Neuron (in vitro differentiated cells): ENCODE data around the gene SLC9C1.

ENCODE experiments used
- H2AFZ ChIP-seq: one replicate; pipeline ENCODE4 v1.6.1; 2013; ENCODE audit warnings: low read depth, mild to moderate bottlenecking, inconsistent platforms, low read length, moderate library complexity
- H3K27me3 ChIP-seq: one replicate; pipeline ENCODE4 v1.6.1; 2013; ENCODE audit warnings: low read length; ENCODE audit not compliant: insufficient read depth
- H3K36me3 ChIP-seq: one replicate; pipeline ENCODE4 v1.6.1; 2013; ENCODE audit warnings: low read length; ENCODE audit not compliant: insufficient read depth
- H3K4me1 ChIP-seq: one replicate; pipeline ENCODE4 v1.6.1; 2013; ENCODE audit warnings: low read length; ENCODE audit not compliant: insufficient read depth
- H3K4me3 ChIP-seq: 2 replicates; pipeline ENCODE4 v1.5.1; 2013; ENCODE audit warnings: mild to moderate bottlenecking, low read length, moderate library complexity
- H3K9me3 ChIP-seq: one replicate; pipeline ENCODE4 v1.6.1; 2013; ENCODE audit warnings: low read length

The SLC9C1 gene

GRCh38 chr3:112321867-112322652 lies 28.0 kb upstream of the SLC9C1 start:
- Histone ChIP-seq H3K4me3 (no peak overlapping the region), H3K9me3 (no peaks in the 10 kb centered on the region), H3K36me3 (no peaks in the 10 kb centered on the region), H2AFZ (peak overlapping the region; percentile 29), H3K4me1 (peaks cover 11% of the 10 kb centered on the region), H3K27me3 (no peaks in the 10 kb centered on the region)

GRCh38 chr3:112320691-112321090 lies 26.7 kb upstream of the SLC9C1 start:
- no peak overlapping the region for H3K4me3 ChIP-seq
- no peaks in the 10 kb centered on the region for H3K36me3 ChIP-seq
- H2AFZ ChIP-seq = no peak overlapping the region
- H3K27me3 ChIP-seq = no peaks in the 10 kb centered on the region
- H3K4me1 ChIP-seq = peaks cover 11% of the 10 kb centered on the region
- H3K9me3 ChIP-seq = no peaks in the 10 kb centered on the region

DNA sequence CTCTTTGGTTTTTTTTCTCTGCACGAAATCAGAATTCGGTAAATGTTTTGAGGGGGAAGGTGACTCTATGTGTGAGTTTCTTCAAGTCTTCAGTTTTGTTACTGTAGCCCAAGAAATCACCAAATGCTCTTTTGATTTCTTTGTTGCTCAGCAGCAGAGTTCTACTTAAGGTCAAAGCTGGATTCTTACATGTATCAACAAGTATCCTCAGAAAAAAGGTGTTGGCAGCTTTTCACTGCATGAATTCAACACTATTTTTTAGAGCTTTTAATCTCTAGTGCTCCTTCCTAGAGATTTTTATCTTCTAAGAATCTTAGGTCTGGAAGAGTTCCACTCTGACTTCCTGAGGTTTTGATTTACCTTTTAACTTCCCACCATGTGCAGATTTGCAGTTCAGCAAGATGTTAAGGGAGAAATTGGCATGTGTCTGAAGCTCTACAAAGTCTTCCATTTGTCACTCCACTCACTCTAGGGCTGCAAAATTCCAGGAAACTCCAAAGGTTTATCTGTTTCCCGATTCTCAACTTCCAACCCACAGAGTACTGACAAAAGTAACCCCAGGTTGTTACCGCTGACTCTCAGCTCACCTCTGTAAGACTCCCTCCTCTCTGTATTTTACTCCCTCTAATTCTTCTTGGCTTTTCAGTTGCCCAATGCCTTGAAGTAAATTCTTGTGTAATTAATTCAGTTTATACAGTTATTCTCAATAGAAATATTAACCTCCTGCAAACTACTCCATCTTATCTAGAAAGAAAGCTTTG lies 25.7 kb upstream of the SLC9C1 start:
- H3K27me3 ChIP-seq = no peaks in the 10 kb centered on the region
- peaks cover 11% of the 10 kb centered on the region for H3K4me1 ChIP-seq
- no peaks in the 10 kb centered on the region for H3K36me3 ChIP-seq
- no peaks in the 10 kb centered on the region for H3K9me3 ChIP-seq
- no peak overlapping the region for H3K4me3 ChIP-seq
- no peak overlapping the region for H2AFZ ChIP-seq

GRCh38 chr3:112315791-112316190 lies 21.8 kb upstream of the SLC9C1 start:
- H3K9me3 ChIP-seq = peaks cover 1% of the 10 kb centered on the region
- H3K4me3 ChIP-seq = no peak overlapping the region
- no peaks in the 10 kb centered on the region for H3K36me3 ChIP-seq
- no peak overlapping the region for H2AFZ ChIP-seq
- no peaks in the 10 kb centered on the region for H3K27me3 ChIP-seq
- H3K4me1 ChIP-seq = no peaks in the 10 kb centered on the region

DNA sequence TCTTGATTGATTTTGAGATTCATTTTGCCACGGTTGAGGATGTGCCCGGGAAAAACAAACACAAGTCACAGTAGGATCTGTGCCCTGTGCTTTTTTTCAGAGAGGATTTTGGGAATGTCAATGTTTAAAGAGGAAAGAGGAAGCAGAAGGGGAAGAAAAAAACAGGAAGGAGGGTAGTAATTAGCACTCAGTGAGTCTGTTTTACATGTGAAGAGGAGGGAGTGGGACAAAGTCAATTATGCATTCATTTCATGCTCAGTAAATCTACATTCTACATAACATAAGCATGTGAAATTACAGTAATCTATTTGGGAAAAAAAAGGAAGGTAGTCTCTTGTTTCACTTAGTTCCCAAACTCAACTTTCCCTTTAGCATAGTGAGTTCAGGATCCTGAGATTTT lies 20.6 kb upstream of the SLC9C1 start:
- no peaks in the 10 kb centered on the region for H3K27me3 ChIP-seq
- H3K36me3 ChIP-seq = no peaks in the 10 kb centered on the region
- no peak overlapping the region for H2AFZ ChIP-seq
- H3K4me1 ChIP-seq = no peaks in the 10 kb centered on the region
- no peak overlapping the region for H3K4me3 ChIP-seq
- H3K9me3 ChIP-seq = peaks cover 1% of the 10 kb centered on the region

DNA sequence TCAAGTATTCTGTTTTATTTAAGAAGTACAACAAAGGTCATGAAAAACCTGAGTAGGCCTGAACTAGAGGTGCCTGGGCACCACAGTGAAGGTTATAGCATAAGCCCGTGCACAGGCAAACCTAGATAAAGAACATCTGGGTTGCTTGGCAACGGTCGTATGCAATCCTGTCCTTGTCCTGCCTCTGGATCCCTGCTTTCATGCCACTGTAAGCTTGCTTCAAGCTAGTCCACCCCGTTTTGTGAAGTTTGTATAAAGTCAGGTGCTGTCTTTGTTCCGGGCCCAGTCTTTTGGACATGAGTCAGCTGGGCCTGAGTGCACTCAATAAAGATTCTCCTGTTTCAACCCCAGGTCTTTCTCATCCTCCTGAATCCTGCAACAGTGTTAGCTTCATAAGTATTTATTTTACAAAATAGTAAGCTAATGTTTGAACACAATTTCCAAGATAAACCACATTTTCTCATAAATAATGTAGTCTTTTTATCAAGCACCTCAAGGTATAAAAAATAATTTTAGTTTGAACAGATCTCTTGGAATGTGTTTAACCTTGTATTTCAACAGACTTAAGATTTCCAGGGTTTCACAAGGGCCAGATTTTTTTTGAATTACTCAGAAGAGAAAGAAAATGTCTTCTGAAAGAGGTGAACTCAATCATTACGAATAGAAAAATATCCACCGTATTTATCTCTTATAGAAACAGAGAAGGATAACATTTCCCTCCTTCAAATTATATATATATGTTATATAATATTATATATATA lies 14.3 kb upstream of the SLC9C1 start:
- peak overlapping the region; percentile 15 for H2AFZ ChIP-seq

GRCh38 chr3:112307557-112307956 lies 13.5 kb upstream of the SLC9C1 start:
- Histone ChIP-seq H3K4me3 (no peak overlapping the region), H3K27me3 (no peaks in the 10 kb centered on the region), H3K36me3 (no peaks in the 10 kb centered on the region), H3K9me3 (peaks cover under 1% of the 10 kb centered on the region), H3K4me1 (peaks cover 12% of the 10 kb centered on the region), H2AFZ (no peak overlapping the region)

More for the DNA sequence above, 14.3 kb upstream of the SLC9C1 start:
- Histone ChIP-seq H3K4me3 (no peak overlapping the region), H3K4me1 (peaks cover 9% of the 10 kb centered on the region), H3K36me3 (no peaks in the 10 kb centered on the region), H3K27me3 (no peaks in the 10 kb centered on the region), H3K9me3 (peaks cover 1% of the 10 kb centered on the region)

DNA sequence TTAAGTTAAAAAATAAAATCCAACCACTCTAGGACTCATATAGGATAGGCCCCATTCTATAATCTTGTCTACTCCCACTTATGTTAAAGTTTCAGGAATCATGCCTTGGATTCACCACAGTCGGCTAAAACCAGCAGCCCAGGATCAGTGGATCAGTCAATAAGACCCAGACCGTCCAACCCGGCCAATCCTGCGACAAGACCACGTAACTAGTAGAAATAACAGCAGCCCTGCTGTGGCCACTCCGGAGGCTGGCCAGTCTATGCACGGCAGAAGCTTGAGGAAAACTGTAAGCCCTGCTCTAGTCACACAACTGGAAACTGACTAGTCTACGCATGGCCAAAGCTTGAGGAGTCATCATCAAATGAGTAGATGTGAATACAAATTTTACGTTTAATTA lies 12.8 kb upstream of the SLC9C1 start:
- H3K4me1 ChIP-seq = peaks cover 13% of the 10 kb centered on the region
- H3K9me3 ChIP-seq = peaks cover 2% of the 10 kb centered on the region
- H3K4me3 ChIP-seq = no peak overlapping the region
- no peaks in the 10 kb centered on the region for H3K36me3 ChIP-seq
- no peaks in the 10 kb centered on the region for H3K27me3 ChIP-seq
- H2AFZ ChIP-seq = no peak overlapping the region

- Histone ChIP-seq H3K9me3 (peaks cover 2% of the 10 kb centered on the region), H3K36me3 (no peaks in the 10 kb centered on the region), H3K4me3 (peak overlapping the region; percentile 57), H3K4me1 (peaks cover 13% of the 10 kb centered on the region), H2AFZ (peak overlapping the region; percentile 97), H3K27me3 (no peaks in the 10 kb centered on the region)
Observed at GRCh38 chr3:112304611-112305010, 10.6 kb upstream of the SLC9C1 start.

DNA sequence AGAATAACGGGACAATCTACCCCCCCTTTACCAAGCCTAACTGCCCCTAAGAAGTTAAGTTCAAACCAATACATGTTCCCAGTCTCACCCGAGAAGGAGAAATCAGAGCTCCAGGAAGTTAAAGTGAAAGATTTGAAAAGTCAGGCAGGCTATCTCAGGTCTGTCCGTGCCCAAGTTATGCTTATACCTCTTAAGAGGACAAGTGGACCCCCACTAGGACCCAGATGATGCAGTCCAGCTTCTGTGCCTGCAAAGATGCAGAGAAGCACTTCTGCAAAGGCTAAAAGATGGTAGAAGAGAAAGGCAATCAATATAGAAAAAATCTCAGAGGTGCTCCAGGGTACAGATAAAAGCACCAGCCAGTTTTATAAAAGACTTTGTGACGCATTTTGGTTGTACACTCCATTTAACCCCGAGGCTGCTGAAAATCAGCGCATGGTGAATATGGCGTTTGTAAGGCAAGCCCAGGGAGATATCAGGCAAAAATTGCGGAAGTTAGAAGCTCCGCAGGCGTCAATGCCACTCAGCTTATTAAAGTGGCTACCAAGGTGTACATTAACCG lies 9.8 kb upstream of the SLC9C1 start:
- Histone ChIP-seq H3K36me3 (no peaks in the 10 kb centered on the region), H3K9me3 (peaks cover 2% of the 10 kb centered on the region), H2AFZ (peak overlapping the region; percentile 97), H3K4me1 (peaks cover 13% of the 10 kb centered on the region), H3K4me3 (peak overlapping the region; percentile 57), H3K27me3 (no peaks in the 10 kb centered on the region)

- Histone ChIP-seq H3K4me1 (peaks cover 9% of the 10 kb centered on the region), H3K4me3 (peak overlapping the region; percentile 57), H3K36me3 (no peaks in the 10 kb centered on the region)
Observed at GRCh38 chr3:112302881-112303763, 9.1 kb upstream of the SLC9C1 start.

GRCh38 chr3:112302150-112302830 lies 8.3 kb upstream of the SLC9C1 start:
- H3K27me3 ChIP-seq = no peaks in the 10 kb centered on the region
- H3K36me3 ChIP-seq = no peaks in the 10 kb centered on the region
- H2AFZ ChIP-seq = peak overlapping the region; percentile 97
- H3K4me3 ChIP-seq = peak overlapping the region; percentile 57
- peaks cover 2% of the 10 kb centered on the region for H3K9me3 ChIP-seq
- peaks cover 8% of the 10 kb centered on the region for H3K4me1 ChIP-seq

More at GRCh38 chr3:112302881-112303763, 9.1 kb upstream of the SLC9C1 start:
- Histone ChIP-seq H3K9me3 (peaks cover 2% of the 10 kb centered on the region), H2AFZ (peak overlapping the region; percentile 97), H3K27me3 (no peaks in the 10 kb centered on the region)
